HepG2 (cell line): Measurements from ENCODE around the gene SLFNL1. TPM values are rescaled to one million over a fixed set of nuclear protein-coding genes. Genes with fewer than 3 reads are reported as not detected.

ENCODE experiments used
- AKNA ChIP-seq: sonication (generic); formaldehyde crosslinking; IDR thresholded peaks from 2 replicates; pipeline ENCODE4 v1.4.0; 2020; ENCODE audit warnings: missing genetic modification reagents, borderline replicate concordance
- BRD4 ChIP-seq: sonication (generic); formaldehyde crosslinking; IDR thresholded peaks from 2 replicates; pipeline ENCODE4 v1.4.0; 2020; ENCODE audit warnings: missing genetic modification reagents
- FOXC1 ChIP-seq: sonication (generic); formaldehyde crosslinking; IDR thresholded peaks from 2 replicates; pipeline ENCODE4 v1.8.0; 2022; ENCODE audit warnings: mild to moderate bottlenecking, missing genetic modification reagents, borderline replicate concordance
- GLMP ChIP-seq: sonication (generic); formaldehyde crosslinking; IDR thresholded peaks from 2 replicates; pipeline ENCODE4 v1.9.0; 2021; ENCODE audit warnings: missing genetic modification reagents, mild to moderate bottlenecking, borderline replicate concordance
- HNRNPK ChIP-seq: fragments of 200-400 bp; formaldehyde crosslinking; IDR thresholded peaks from 2 replicates; pipeline ENCODE4 v1.6.1; 2018; ENCODE audit warnings: low read length, low read depth, moderate library complexity, mild to moderate bottlenecking; ENCODE audit not compliant: poor library complexity, severe bottlenecking
- HOXD1 ChIP-seq: sonication (generic); formaldehyde crosslinking; IDR thresholded peaks from 2 replicates; pipeline ENCODE4 v1.5.0; 2020; ENCODE audit warnings: missing genetic modification reagents
- NFE2L1 ChIP-seq: sonication (generic); formaldehyde crosslinking; IDR thresholded peaks from 2 replicates; pipeline ENCODE4 v1.4.0; 2020; ENCODE audit warnings: missing genetic modification reagents, mild to moderate bottlenecking, borderline replicate concordance
- PBX2 ChIP-seq: IDR thresholded peaks from 2 replicates; pipeline ENCODE4 v1.6.1; 2016; ENCODE audit warnings: control low read depth
- POGZ ChIP-seq: sonication (generic); formaldehyde crosslinking; IDR thresholded peaks from 2 replicates; pipeline ENCODE4 v1.4.0; 2020; ENCODE audit warnings: mild to moderate bottlenecking, missing genetic modification reagents
- POLR2AphosphoS5 ChIP-seq: IDR thresholded peaks from 2 replicates; pipeline ENCODE4 v1.6.1; 2012; ENCODE audit warnings: low read depth, low read length
- RCOR2 ChIP-seq: IDR thresholded peaks from 2 replicates; pipeline ENCODE4 v1.6.1; 2016; ENCODE audit warnings: missing biosample characterization, missing genetic modification reagents
- RORA ChIP-seq: sonication (generic); formaldehyde crosslinking; IDR thresholded peaks from 2 replicates; pipeline ENCODE4 v1.5.0; 2020; ENCODE audit warnings: mild to moderate bottlenecking, missing genetic modification reagents, moderate library complexity
- YEATS2 ChIP-seq: sonication (generic); formaldehyde crosslinking; IDR thresholded peaks from 2 replicates; pipeline ENCODE4 v1.4.0; 2020; ENCODE audit warnings: missing genetic modification reagents, borderline replicate concordance
- ZFX ChIP-seq: sonication (generic); formaldehyde crosslinking; IDR thresholded peaks from 2 replicates; pipeline ENCODE4 v1.4.0; 2020; ENCODE audit warnings: mild to moderate bottlenecking, low read depth, missing genetic modification reagents, moderate library complexity
- ZNF414 ChIP-seq: sonication (generic); formaldehyde crosslinking; IDR thresholded peaks from 2 replicates; pipeline ENCODE4 v1.5.0; 2020; ENCODE audit warnings: missing genetic modification reagents
- ZNF431 ChIP-seq: sonication (generic); formaldehyde crosslinking; IDR thresholded peaks from 2 replicates; pipeline ENCODE4 v1.9.0; 2022; ENCODE audit warnings: missing genetic modification reagents, low read depth, mild to moderate bottlenecking, borderline replicate concordance
- ZNF577 ChIP-seq: sonication (generic); formaldehyde crosslinking; IDR thresholded peaks from 2 replicates; pipeline ENCODE4 v1.4.0; 2020; ENCODE audit warnings: mild to moderate bottlenecking, low read depth, missing genetic modification reagents, borderline replicate concordance
- ZNF710 ChIP-seq: sonication (generic); formaldehyde crosslinking; IDR thresholded peaks from 2 replicates; pipeline ENCODE4 v1.5.0; 2020; ENCODE audit warnings: mild to moderate bottlenecking, missing genetic modification reagents, borderline replicate concordance
- polyA plus RNA-seq, 8 experiments: library from polyadenylated mRNA; depleted of rRNA in 3 of 8; stranded (reverse) in 7 of 8; unstranded in 1 of 8; fragments of >200 nt; fragmentation: Illumina TruSeq in 4 of 8; extraction: Trizol in 4 of 8; gene quantifications; 2 replicates each; pipeline versions ENCODE4 v1.2.1 to v1.2.3, GENCODE V29; 2011 to 2016; ENCODE audit warnings: low read depth in 4 of 8, missing spikeins in 1 of 8, mixed read lengths in 1 of 8; ENCODE audit not compliant: insufficient read depth in 1 of 8
- total RNA-seq, 5 experiments: library from RNA; depleted of rRNA; stranded (reverse); fragments of >200 nt; fragmentation: Illumina TruSeq; extraction: Trizol; gene quantifications; 2 replicates each; pipeline ENCODE4 v1.2.3, GENCODE V29; 2016; ENCODE audit warnings: low read depth in 1 of 5

The SLFNL1 gene
- total and polyA plus RNA-seq, 2 of the 13 experiments (the other 11 are each of a cell fraction or from before 2014, with no cell fraction given), result 0.07 to 0.20 TPM

- TF ChIP-seq AKNA (no peak), YEATS2 (CRISPR knock-in tag) (peak; percentile 73), ZNF710 (CRISPR knock-in tag) (0 out of 2 replicates have a peak, but pooled peaks have one; percentile 50), HNRNPK (peak; percentile 32), RORA (CRISPR knock-in tag) (no peak), ZNF577 (CRISPR knock-in tag) (no peak), ZNF414 (CRISPR knock-in tag) (0 out of 2 replicates have a peak, but pooled peaks have one; percentile 17), ZFX (CRISPR knock-in tag) (peak; percentile 78), NFE2L1 (CRISPR knock-in tag) (no peak), FOXC1 (CRISPR knock-in tag) (peak; percentile 61; the same call in 1 of the 2 replicates), PBX2 (CRISPR knock-in tag) (peak; percentile 88), POLR2AphosphoS5 (peak; percentile 71; the same call in 1 of the 2 replicates), BRD4 (CRISPR knock-in tag) (0 out of 2 replicates have a peak, but pooled peaks have one; percentile 34), GLMP (CRISPR knock-in tag) (no peak), HOXD1 (CRISPR knock-in tag) (no peak), RCOR2 (no peak), ZNF431 (CRISPR knock-in tag) (peak; percentile 23; the same call in 1 of the 2 replicates), POGZ (0 out of 2 replicates have a peak, but pooled peaks have one; percentile 60)
Measured at GRCh38 chr1:40979241-40980067, 42.1 kb downstream of the SLFNL1 start, which contains the start of gene CTPS1 (continued).
